Islet of Langerhans (tissue), 1 donor: Measurements from ENCODE around the gene COLEC12.

ENCODE experiments used
- FAIRE-seq: peaks from one replicate; lab custom pipeline; 2011; peaks lifted over from hg19 to GRCh38; lab: Jason Lieb, UNC

The COLEC12 gene

DNA sequence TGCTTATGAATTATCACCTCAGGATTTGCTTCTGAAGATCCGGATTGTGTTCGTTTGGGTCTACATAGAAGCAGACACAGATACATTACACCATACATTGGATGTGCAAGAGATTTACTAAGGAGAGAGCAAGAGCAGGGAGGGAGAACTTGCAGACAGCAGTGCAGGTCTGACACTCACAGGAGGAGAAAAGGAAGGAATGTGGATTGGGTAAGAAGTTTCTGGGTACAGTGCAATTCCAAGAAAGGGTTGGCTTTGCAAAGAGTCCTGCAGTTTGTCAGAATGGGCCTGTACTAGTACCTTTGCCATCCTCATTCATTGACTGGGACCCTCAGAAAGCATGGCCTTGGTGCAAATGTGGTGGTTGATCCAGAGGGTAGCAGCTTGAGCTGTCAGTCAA lies 227.9 kb downstream of the COLEC12 start:
- FAIRE-seq = no peak

DNA sequence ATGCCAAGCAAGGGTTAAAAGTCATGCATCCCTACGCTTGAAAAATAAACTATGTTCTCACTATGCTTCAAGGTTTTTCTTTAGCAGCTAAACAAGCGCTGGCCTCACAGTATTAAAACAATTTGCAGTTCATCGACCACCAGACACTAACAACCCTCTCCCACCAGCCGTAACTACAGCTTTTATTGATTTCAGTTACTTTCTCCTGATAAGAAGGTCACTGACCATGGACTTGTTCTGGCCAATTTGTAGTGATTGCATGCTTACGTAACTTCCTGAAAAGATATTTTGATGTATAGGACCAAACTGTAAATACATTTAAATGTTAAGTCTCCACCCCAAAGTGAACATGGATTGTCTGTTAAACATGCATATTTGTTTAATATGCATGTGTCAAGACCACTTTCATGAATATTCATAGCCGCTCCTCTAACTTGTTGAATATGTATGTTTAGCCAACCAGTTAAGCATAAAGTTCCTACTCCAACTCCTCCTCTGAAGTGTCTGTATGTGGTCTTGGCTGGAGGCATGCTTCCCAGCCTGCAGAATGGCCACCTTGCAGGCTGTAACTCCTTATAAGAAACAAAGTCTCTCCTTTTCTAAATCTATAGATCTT lies 230.9 kb downstream of the COLEC12 start:
- FAIRE-seq = no peak

DNA sequence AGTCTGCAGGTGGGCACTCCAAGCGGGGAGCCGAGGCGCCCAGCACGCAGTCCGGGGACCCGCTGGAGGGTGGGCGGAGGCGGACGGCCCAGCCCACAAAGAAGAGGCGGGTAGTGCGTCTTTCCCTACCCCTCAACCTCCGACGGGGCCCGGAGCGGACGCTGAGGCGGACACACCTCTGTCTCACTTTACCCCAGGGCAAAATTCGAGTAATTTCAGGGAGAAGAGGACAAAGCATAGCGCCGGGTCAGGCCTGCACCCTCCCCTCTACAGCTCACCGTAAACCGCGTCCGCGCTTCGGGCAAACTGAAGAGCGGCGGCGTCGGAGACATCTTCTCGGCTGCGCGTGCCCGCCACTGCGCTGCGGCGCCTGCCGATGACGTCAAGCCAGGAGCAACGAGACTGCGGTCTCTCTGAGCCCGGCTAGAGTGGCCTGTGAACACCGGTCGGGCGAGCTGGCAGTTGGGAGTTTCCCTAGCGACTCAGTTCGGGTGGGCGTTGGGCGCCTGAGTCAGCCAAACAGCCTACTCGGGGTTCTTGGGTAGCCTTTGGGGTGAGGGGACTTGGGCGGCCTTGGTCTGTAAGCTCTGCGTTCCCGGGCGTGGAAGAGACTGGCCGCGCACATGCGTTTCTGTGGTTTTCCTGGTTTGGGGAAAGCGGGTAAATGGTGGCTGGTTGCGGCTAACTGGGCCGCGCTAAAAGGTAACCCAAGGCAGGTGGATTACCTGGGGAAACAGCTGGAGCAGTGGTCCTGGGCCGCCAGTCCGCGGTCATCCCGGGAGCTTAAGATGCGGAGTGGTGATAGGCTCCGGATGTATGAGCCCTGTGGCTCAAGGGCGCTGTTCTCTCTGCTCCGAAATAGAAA lies 232.6 kb downstream of the COLEC12 start, which contains the start of gene THOC1:
Gene THOC1, minus strand, starts transcription at position 360 of the 865 bp plus-strand sequence. Its CDS starts 28 bp downstream, at position 332.
- FAIRE-seq = no peak

DNA sequence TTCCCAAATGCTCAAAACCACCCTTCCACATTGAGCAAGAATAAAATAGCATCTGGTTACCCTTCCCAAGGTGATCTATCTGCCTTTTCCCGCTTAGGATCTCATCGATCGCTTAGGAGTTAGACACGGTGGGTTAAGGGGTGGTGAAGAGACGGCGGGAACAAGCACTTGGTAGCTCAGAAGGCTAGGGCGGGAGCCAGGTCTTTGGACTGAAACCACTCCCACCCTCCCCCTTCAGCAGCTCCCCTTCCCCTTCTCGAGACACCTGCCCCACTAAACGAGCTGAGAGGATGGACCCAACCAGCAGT lies 233.2 kb downstream of the COLEC12 start:
- no peak for FAIRE-seq
